Measurements from ENCODE around the gene CENPN. TPM values are rescaled to one million over a fixed set of nuclear protein-coding genes. Genes with fewer than 3 reads are reported as not detected.

The CENPN gene
- total and polyA plus RNA-seq, 2 donors, result 6.3 to 39.0 TPM

DNA sequence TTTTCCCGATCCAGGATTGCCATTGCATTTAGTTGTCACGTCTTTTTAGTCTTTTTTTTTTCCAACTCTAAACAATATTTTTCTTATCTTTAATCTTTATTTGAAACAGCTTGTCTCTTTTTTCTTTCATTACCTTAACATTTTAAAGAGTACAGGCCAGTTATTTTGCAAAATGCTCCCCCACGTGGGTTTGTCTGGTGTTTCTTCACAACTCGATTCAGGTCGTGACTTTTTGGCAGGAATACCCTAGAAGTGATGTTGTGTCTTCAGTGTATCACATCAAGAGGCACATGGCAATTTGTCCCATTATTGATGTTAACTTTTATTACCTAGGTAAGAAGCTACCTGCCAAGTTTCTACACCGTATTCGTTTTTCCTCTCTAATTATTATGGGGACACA is 18.3 kb upstream of the CENPN start:
- DNase-seq (ENCODE audit: low read depth in 6 of 9, low spot score in 9 of 9), result no peak
- Histone ChIP-seq H3K4me1 (ENCODE audit: control insufficient read depth in 2 of 2, insufficient read depth in 2 of 2, low read length in 2 of 2) (peaks cover 0 to 3% of the 10 kb centered on the region in 2 donors), H3K27ac (ENCODE audit: low read depth in 1 of 2, low read length in 1 of 2) (no peak overlapping the region), H3K36me3 (ENCODE audit: control insufficient read depth in 2 of 2, insufficient read depth in 2 of 2, low read length in 1 of 2) (peaks cover 6% of the 10 kb centered on the region in 2 donors), H3K27me3 (ENCODE audit: control insufficient read depth in 2 of 2, insufficient read depth in 1 of 2, low read length in 1 of 2) (no peaks in the 10 kb centered on the region), H3K9me3 (ENCODE audit: control insufficient read depth in 2 of 2, insufficient read depth in 1 of 2, low read length in 1 of 2) (no peaks in the 10 kb centered on the region), H3K4me3 (ENCODE audit: low read length in 2 of 2) (no peak overlapping the region)
- 81% methylated on average over 7 of the region's 7 CpGs for WGBS

DNA sequence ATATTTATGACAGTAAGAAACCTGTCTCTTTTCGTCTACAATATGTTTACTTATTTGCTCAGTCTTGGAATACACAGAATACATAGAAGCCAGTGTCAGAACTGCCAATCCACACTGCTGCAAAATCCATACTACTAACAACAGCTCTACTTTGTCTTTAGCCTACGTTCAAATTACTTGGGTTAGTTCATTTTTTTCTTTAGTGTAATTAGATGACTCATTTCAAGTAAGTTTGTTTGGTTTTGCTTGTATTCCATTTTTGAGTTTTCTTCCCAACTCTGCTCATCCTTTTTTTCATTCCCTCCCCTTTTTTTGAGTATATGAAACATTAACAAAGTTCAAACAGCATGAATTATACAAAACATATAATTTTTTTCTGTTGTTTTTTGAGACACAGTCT is 17.2 kb upstream of the CENPN start:
- DNase-seq (ENCODE audit: low read depth in 6 of 9, low spot score in 9 of 9), result no peak
- Histone ChIP-seq H3K27ac (ENCODE audit: low read depth in 1 of 2, low read length in 1 of 2) (no peak overlapping the region), H3K27me3 (ENCODE audit: control insufficient read depth in 2 of 2, insufficient read depth in 1 of 2, low read length in 1 of 2) (no peaks in the 10 kb centered on the region), H3K9me3 (ENCODE audit: control insufficient read depth in 2 of 2, insufficient read depth in 1 of 2, low read length in 1 of 2) (no peaks in the 10 kb centered on the region), H3K36me3 (ENCODE audit: control insufficient read depth in 2 of 2, insufficient read depth in 2 of 2, low read length in 1 of 2) (peaks cover 6% of the 10 kb centered on the region in 2 donors), H3K4me3 (ENCODE audit: low read length in 2 of 2) (no peak overlapping the region), H3K4me1 (ENCODE audit: control insufficient read depth in 2 of 2, insufficient read depth in 2 of 2, low read length in 2 of 2) (peaks cover 0 to 3% of the 10 kb centered on the region in 2 donors)
- 49% methylated on average over 2 of the region's 2 CpGs for WGBS

DNA sequence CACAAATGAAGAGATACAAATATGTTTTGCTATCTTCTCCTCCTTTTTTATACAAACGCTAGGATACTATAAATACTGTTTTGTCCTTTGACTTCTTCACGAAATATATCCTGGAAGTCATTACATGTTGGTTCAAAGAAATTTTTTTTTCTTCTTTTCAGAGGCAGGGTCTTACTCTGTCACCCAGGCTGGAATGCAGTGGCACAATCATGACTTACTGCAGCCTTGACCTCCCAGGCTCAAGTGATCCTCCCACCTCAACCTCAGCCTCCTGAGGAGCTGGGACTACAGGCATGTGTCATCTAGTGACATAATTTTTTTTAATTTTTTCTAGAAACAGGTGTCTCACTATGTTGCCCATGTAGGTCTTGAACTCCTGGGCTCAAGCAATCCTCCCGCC is 16.4 kb upstream of the CENPN start:
- H3K36me3 ChIP-seq (ENCODE audit: control insufficient read depth in 2 of 2, insufficient read depth in 2 of 2, low read length in 1 of 2), result peaks cover 6% of the 10 kb centered on the region in 2 donors
- WGBS, result 98% methylated on average over 3 of the region's 3 CpGs
- no peak overlapping the region for H3K27ac ChIP-seq (ENCODE audit: low read depth in 1 of 2, low read length in 1 of 2)
- DNase-seq (ENCODE audit: low read depth in 6 of 9, low spot score in 9 of 9), result no peak
- H3K9me3 ChIP-seq (ENCODE audit: control insufficient read depth in 2 of 2, insufficient read depth in 1 of 2, low read length in 1 of 2), result no peaks in the 10 kb centered on the region
- no peak overlapping the region for H3K4me3 ChIP-seq (ENCODE audit: low read length in 2 of 2)
- H3K4me1 ChIP-seq (ENCODE audit: control insufficient read depth in 2 of 2, insufficient read depth in 2 of 2, low read length in 2 of 2), result peaks cover 0 to 3% of the 10 kb centered on the region in 2 donors
- no peaks in the 10 kb centered on the region for H3K27me3 ChIP-seq (ENCODE audit: control insufficient read depth in 2 of 2, insufficient read depth in 1 of 2, low read length in 1 of 2)

DNA sequence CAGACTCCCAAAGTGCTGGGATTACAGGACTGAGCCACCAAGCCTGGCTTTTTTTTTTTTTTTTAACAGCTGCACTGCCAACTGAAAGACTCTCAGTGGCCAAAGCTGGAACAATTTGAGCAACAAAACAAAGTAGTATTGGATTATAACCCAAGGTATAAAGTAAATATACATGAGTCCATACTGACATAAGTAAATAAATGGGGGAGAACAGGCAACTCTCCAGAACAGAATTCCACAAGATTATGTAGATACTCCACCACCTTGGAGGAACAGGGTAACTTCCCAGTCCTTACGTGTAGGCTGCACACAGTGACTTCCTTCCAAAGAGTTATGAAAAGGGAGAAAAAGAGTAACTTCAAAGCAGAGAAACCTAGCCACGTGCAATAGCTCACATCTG is 16.0 kb upstream of the CENPN start:
- DNase-seq (ENCODE audit: low read depth in 6 of 9, low spot score in 9 of 9), result no peak
- Histone ChIP-seq H3K27ac (ENCODE audit: low read depth in 1 of 2, low read length in 1 of 2) (no peak overlapping the region), H3K36me3 (ENCODE audit: control insufficient read depth in 2 of 2, insufficient read depth in 2 of 2, low read length in 1 of 2) (peaks cover 6% of the 10 kb centered on the region in 2 donors), H3K4me1 (ENCODE audit: control insufficient read depth in 2 of 2, insufficient read depth in 2 of 2, low read length in 2 of 2) (peaks cover 0 to 3% of the 10 kb centered on the region in 2 donors), H3K9me3 (ENCODE audit: control insufficient read depth in 2 of 2, insufficient read depth in 1 of 2, low read length in 1 of 2) (no peaks in the 10 kb centered on the region), H3K27me3 (ENCODE audit: control insufficient read depth in 2 of 2, insufficient read depth in 1 of 2, low read length in 1 of 2) (no peaks in the 10 kb centered on the region), H3K4me3 (ENCODE audit: low read length in 2 of 2) (no peak overlapping the region)
- WGBS, result 86% methylated on average over 2 of the region's 2 CpGs

DNA sequence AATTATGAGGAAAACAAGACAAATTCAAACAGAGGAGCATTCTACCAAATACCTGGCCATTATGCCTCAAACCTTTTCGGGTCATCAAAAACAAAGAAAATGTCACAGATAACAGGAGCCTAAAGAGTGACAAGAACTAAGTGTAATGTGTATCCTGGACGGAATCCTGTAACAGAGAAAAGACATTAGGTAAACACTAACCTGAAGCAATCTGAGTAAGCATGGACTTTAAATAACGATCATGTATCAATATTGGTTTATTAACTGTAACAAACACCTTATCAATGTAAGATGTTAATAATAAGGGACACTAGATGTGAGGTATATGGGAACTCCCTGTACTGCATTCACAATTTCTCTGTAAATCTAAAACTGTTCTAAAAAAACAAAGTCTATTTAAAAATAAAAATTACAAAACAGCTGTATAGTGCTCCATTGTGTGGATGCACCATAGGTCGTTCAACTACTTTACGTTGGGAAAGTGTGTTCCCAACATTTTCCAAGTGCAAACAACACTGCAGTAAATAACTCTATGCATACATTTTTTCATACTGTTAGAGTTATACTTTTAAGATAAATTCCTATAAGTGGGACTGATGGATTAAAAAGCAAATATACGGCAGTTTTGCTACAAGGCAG is 15.1 kb upstream of the CENPN start:
- H3K27me3 ChIP-seq (ENCODE audit: control insufficient read depth in 2 of 2, insufficient read depth in 1 of 2, low read length in 1 of 2), result no peaks in the 10 kb centered on the region
- H3K27ac ChIP-seq (ENCODE audit: low read depth in 1 of 2, low read length in 1 of 2), result no peak overlapping the region
- H3K9me3 ChIP-seq (ENCODE audit: control insufficient read depth in 2 of 2, insufficient read depth in 1 of 2, low read length in 1 of 2), result no peaks in the 10 kb centered on the region
- H3K36me3 ChIP-seq (ENCODE audit: control insufficient read depth in 2 of 2, insufficient read depth in 2 of 2, low read length in 1 of 2), result peaks cover 6% of the 10 kb centered on the region in 2 donors
- no peak overlapping the region for H3K4me3 ChIP-seq (ENCODE audit: low read length in 2 of 2)
- WGBS, result 65% methylated on average over 6 of the region's 6 CpGs
- H3K4me1 ChIP-seq (ENCODE audit: control insufficient read depth in 2 of 2, insufficient read depth in 2 of 2, low read length in 2 of 2), result peaks cover 0 to 3% of the 10 kb centered on the region in 2 donors
- no peak for DNase-seq (ENCODE audit: low read depth in 6 of 9, low spot score in 9 of 9)

DNA sequence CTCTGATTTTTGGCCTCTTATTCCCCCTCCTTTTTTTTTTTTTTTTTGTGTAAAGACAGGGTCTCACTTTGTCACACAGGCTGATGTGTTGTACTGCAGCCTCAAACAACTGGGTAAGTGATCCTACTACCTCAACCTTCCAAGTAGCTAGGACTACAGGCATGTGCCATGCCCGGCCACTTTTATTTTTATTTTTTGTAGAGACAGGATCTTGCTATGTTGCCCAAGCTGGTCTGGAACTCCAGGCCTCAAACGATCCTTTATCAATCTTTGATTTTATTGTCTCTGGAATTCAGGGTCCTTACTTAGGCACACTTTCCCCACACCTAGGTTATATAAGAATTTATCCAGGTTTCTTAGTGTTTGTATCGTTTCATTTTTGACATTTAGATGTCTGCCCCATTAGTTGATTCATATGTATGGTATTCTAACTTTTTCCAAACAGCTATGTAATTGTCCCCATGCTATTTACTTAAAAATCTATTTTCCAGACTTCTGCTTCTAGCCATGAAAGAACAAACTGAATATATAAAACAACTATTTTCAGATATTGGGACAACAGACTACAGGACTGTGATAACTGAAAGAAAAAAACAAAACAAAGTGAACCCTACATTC is 14.2 kb upstream of the CENPN start:
- Histone ChIP-seq H3K36me3 (ENCODE audit: control insufficient read depth in 2 of 2, insufficient read depth in 2 of 2, low read length in 1 of 2) (peaks cover 6% of the 10 kb centered on the region in 2 donors), H3K9me3 (ENCODE audit: control insufficient read depth in 2 of 2, insufficient read depth in 1 of 2, low read length in 1 of 2) (no peaks in the 10 kb centered on the region), H3K27me3 (ENCODE audit: control insufficient read depth in 2 of 2, insufficient read depth in 1 of 2, low read length in 1 of 2) (no peaks in the 10 kb centered on the region), H3K4me3 (ENCODE audit: low read length in 2 of 2) (no peak overlapping the region), H3K4me1 (ENCODE audit: control insufficient read depth in 2 of 2, insufficient read depth in 2 of 2, low read length in 2 of 2) (no peaks in the 10 kb centered on the region), H3K27ac (ENCODE audit: low read depth in 1 of 2, low read length in 1 of 2) (no peak overlapping the region)
- WGBS, result 64% methylated on average over 3 of the region's 3 CpGs
- DNase-seq (ENCODE audit: low read depth in 6 of 9, low spot score in 9 of 9), result no peak

DNA sequence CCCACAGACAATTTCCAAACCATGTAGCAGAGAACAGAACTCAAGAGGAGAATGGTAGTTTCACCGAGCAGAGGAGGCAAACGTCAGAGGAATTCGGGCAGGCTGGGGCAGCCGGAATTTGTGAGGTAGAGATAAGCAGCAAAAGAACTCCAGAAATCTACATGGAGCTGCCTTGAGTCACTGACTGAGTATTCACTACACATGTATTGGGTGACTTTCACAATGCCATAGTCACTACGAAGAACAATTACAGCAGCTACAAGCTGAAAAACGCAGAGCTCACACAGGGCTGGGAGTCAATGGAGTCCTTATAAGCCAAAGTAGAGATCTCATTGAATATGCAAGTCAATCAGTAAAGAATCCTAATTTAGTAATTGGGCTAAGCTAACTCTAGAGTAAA is 13.7 kb upstream of the CENPN start:
- peaks cover 6% of the 10 kb centered on the region in 2 donors for H3K36me3 ChIP-seq (ENCODE audit: control insufficient read depth in 2 of 2, insufficient read depth in 2 of 2, low read length in 1 of 2)
- no peak for DNase-seq (ENCODE audit: low read depth in 6 of 9, low spot score in 9 of 9)
- no peaks in the 10 kb centered on the region for H3K4me1 ChIP-seq (ENCODE audit: control insufficient read depth in 2 of 2, insufficient read depth in 2 of 2, low read length in 2 of 2)
- no peaks in the 10 kb centered on the region for H3K27me3 ChIP-seq (ENCODE audit: control insufficient read depth in 2 of 2, insufficient read depth in 1 of 2, low read length in 1 of 2)
- H3K9me3 ChIP-seq (ENCODE audit: control insufficient read depth in 2 of 2, insufficient read depth in 1 of 2, low read length in 1 of 2), result no peaks in the 10 kb centered on the region
- H3K4me3 ChIP-seq (ENCODE audit: low read length in 2 of 2), result no peak overlapping the region
- H3K27ac ChIP-seq (ENCODE audit: low read depth in 1 of 2, low read length in 1 of 2), result no peak overlapping the region
- WGBS, result 80% methylated on average over 6 of the region's 6 CpGs

DNA sequence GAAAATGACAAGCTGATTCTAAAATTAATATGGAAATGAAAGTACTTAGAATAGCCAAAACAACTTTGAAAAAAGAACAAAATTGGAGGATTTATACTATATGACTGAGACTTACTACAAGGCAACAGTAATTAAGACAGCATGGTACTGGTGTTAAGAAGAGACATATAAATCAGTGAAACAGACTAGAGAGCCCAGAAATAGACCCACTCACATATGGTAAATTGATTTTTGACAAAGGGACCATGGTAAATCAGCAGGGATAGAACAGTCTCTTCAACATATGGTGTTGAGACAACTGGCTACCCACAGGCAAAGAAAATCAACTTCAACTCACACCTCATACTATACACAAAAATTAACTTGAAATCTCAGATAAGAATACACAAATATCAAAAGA is 13.2 kb upstream of the CENPN start:
- H3K9me3 ChIP-seq (ENCODE audit: control insufficient read depth in 2 of 2, insufficient read depth in 1 of 2, low read length in 1 of 2), result no peaks in the 10 kb centered on the region
- H3K27me3 ChIP-seq (ENCODE audit: control insufficient read depth in 2 of 2, insufficient read depth in 1 of 2, low read length in 1 of 2), result no peaks in the 10 kb centered on the region
- H3K4me3 ChIP-seq (ENCODE audit: low read length in 2 of 2), result no peak overlapping the region
- peaks cover 6% of the 10 kb centered on the region in 2 donors for H3K36me3 ChIP-seq (ENCODE audit: control insufficient read depth in 2 of 2, insufficient read depth in 2 of 2, low read length in 1 of 2)
- H3K4me1 ChIP-seq (ENCODE audit: control insufficient read depth in 2 of 2, insufficient read depth in 2 of 2, low read length in 2 of 2), result no peaks in the 10 kb centered on the region
- DNase-seq (ENCODE audit: low read depth in 6 of 9, low spot score in 9 of 9), result no peak
- H3K27ac ChIP-seq (ENCODE audit: low read depth in 1 of 2, low read length in 1 of 2), result no peak overlapping the region

DNA sequence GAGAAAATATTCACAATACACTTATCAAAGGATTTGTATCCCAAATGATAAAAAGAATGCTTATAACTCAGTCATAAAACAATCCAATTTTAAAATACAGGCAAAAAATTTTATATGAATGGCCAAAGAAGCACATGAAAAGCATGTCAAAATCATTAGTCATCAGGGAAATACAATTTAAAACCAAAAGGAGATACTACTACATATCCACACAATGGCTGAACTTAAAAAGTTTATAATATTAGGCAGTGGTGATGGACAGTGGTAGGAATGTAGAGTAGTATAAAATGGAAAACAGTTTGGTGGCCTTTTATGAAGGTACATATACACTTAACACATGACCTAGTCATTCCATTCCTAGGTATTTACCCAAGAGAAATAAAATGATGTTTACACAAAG is 12.6 kb upstream of the CENPN start:
- H3K36me3 ChIP-seq (ENCODE audit: control insufficient read depth in 2 of 2, insufficient read depth in 2 of 2, low read length in 1 of 2), result peaks cover 6% of the 10 kb centered on the region in 2 donors
- no peak overlapping the region for H3K4me3 ChIP-seq (ENCODE audit: low read length in 2 of 2)
- H3K4me1 ChIP-seq (ENCODE audit: control insufficient read depth in 2 of 2, insufficient read depth in 2 of 2, low read length in 2 of 2), result no peaks in the 10 kb centered on the region
- no peak for DNase-seq (ENCODE audit: low read depth in 6 of 9, low spot score in 9 of 9)
- no peaks in the 10 kb centered on the region for H3K9me3 ChIP-seq (ENCODE audit: control insufficient read depth in 2 of 2, insufficient read depth in 1 of 2, low read length in 1 of 2)
- H3K27me3 ChIP-seq (ENCODE audit: control insufficient read depth in 2 of 2, insufficient read depth in 1 of 2, low read length in 1 of 2), result no peaks in the 10 kb centered on the region
- no peak overlapping the region for H3K27ac ChIP-seq (ENCODE audit: low read depth in 1 of 2, low read length in 1 of 2)
